CD4-positive, alpha-beta T cell treated with Interferon alpha-2 for 1 hour (primary cell): ENCODE measurements around the gene ABCF1.
A peak's percentile ranks its signal among the peaks of the same experiment; 100 is the strongest.

ENCODE experiments used
- DNase-seq, 2 donors: peaks; one replicate each; pipeline ENCODE4 v3.0.0-alpha.2; 2020 to 2022

ABCF1 gene

GRCh38 chr6:30560930-30561329 lies 10.3 kb upstream of the ABCF1 start:
- DNase-seq, result no peak

GRCh38 chr6:30562470-30563425 lies 8.5 kb upstream of the ABCF1 start:
- no peak for DNase-seq

GRCh38 chr6:30564114-30564513 lies 7.1 kb upstream of the ABCF1 start:
- no peak for DNase-seq

GRCh38 chr6:30565772-30566171 lies 5.5 kb upstream of the ABCF1 start:
- no peak for DNase-seq

- peak; percentile 12 to 55 for DNase-seq
Observed at GRCh38 chr6:30568245-30568644, 3.0 kb upstream of the ABCF1 start.

- DNase-seq, result no peak
Observed at GRCh38 chr6:30570263-30570662, 979 bp upstream of the ABCF1 start.

- no peak for DNase-seq
Observed at GRCh38 chr6:30570740-30571074, 535 bp upstream of the ABCF1 start.

GRCh38 chr6:30571762-30572082 lies 480 bp downstream of the ABCF1 start:
- DNase-seq, result no peak

GRCh38 chr6:30572148-30572547 lies 906 bp downstream of the ABCF1 start:
- no peak for DNase-seq

- DNase-seq, result no peak
Observed at GRCh38 chr6:30573113-30573512, 1.9 kb downstream of the ABCF1 start.

GRCh38 chr6:30578051-30578450 lies 6.8 kb downstream of the ABCF1 start:
- DNase-seq, result no peak

- no peak for DNase-seq
Observed at GRCh38 chr6:30583921-30584320, 12.7 kb downstream of the ABCF1 start.

- no peak for DNase-seq
Observed at GRCh38 chr6:30589754-30590358, 18.6 kb downstream of the ABCF1 start.

GRCh38 chr6:30590509-30590908 lies 19.3 kb downstream of the ABCF1 start:
- DNase-seq, result no peak

GRCh38 chr6:30591008-30591407 lies 19.8 kb downstream of the ABCF1 start:
- DNase-seq, result no peak

- no peak for DNase-seq
Observed at GRCh38 chr6:30592287-30592686, 21.0 kb downstream of the ABCF1 start.

GRCh38 chr6:30597315-30598144 lies 26.3 kb downstream of the ABCF1 start:
- peak; percentile 77 to 86 for DNase-seq

- no peak for DNase-seq
Observed at GRCh38 chr6:30598912-30599624, 27.8 kb downstream of the ABCF1 start.

- no peak for DNase-seq
Observed at GRCh38 chr6:30599625-30600324, 28.5 kb downstream of the ABCF1 start.

GRCh38 chr6:30600451-30600961 lies 29.3 kb downstream of the ABCF1 start:
- no peak for DNase-seq

GRCh38 chr6:30601436-30601814 lies 30.2 kb downstream of the ABCF1 start:
- peak in 1 of 2 donors; percentile 9 for DNase-seq
